BLaER1 treated with 17β-estradiol and CSF1 and Interleukin-3, amounts not matched to agents 10 nM and 100 nM (cell line): ENCODE measurements around the gene AHNAK2.
"Not testable (repeated sequence)": the region's sequence is repeated elsewhere in the genome, so short reads cannot be mapped to it uniquely, and the experiment has no call there.

Experiments
- H3K27ac ChIP-seq, 11 experiments: shearing (Covaris generic); formaldehyde crosslinking; 2 replicates each; pipeline ENCODE4 v1.8.1; 2022
- H3K27me3 ChIP-seq, 11 experiments: shearing (Covaris generic); formaldehyde crosslinking; 2 replicates each; pipeline ENCODE4 v1.8.1; 2022
- H3K36me3 ChIP-seq, 11 experiments: shearing (Covaris generic); formaldehyde crosslinking; 2 replicates each; pipeline ENCODE4 v1.8.1; 2022
- H3K4me1 ChIP-seq, 10 experiments: shearing (Covaris generic); formaldehyde crosslinking; 2 replicates each; pipeline ENCODE4 v1.8.1; 2022
- H3K4me2 ChIP-seq, 11 experiments: shearing (Covaris generic); formaldehyde crosslinking; 2 replicates each; pipeline ENCODE4 v1.8.1; 2022
- H3K4me3 ChIP-seq, 10 experiments: shearing (Covaris generic); formaldehyde crosslinking; 2 replicates each; pipeline ENCODE4 v1.8.1; 2022
- H3K9ac ChIP-seq, 11 experiments: shearing (Covaris generic); formaldehyde crosslinking; 2 replicates each; pipeline ENCODE4 v1.8.1; 2022
- H3K9me3 ChIP-seq, 11 experiments: shearing (Covaris generic); formaldehyde crosslinking; replicated peaks in 1 of 11; 2 replicates each; pipeline ENCODE4 v1.8.1; 2022
- H4K20me1 ChIP-seq, 11 experiments: shearing (Covaris generic); formaldehyde crosslinking; 2 replicates each; pipeline ENCODE4 v1.8.1; 2022
- Cebpa-rat ChIP-seq, 11 experiments: shearing (Covaris generic); IDR thresholded peaks; 2 replicates each; pipeline ENCODE4 v1.8.1; 2022

AHNAK2 gene

DNA sequence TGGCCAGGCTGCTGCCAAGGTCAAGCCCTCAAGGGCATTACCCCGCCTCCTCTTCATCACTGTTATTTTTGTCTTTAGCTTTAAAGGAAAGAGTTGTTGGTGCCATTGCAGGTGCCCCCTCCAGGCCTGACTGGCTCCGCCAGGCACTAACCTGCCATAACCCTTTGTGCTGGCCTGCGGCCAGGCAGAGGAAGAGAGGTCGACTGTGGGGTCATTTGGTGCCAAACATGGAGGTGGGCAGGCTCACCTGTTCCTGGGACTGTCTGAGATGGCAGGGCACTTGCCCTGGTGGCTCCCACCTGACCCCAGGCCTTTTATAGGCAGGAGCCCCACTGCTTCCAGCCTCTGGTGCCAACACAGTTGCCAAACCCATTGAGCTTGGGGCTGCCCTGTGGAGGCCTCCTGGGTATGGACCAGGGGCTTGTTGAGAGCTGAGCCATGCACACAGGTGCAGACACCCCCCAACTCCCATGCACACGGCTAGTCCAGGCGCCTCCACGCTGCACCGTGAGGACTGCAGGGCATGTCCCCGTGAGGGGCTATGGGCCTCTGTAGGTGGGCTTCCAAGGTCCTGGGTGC is 82.9 kb downstream of the AHNAK2 start:
- Histone ChIP-seq H3K9me3 (no peaks in the 10 kb centered on the region), H3K36me3 (no peaks in the 10 kb centered on the region), H3K4me3 (no peak overlapping the region), H3K27ac (no peak overlapping the region), H3K4me2 (peak overlapping the region; percentile 9 to 80 (median 54)), H3K27me3 (no peaks in the 10 kb centered on the region), H3K4me1 (peaks cover 15 to 53% (median 42%) of the 10 kb centered on the region in 10 experiments), H4K20me1 (peaks cover 0 to 28% (median 0%) of the 10 kb centered on the region in 11 experiments; a peak in 4 of 22 replicates), H3K9ac (peak overlapping the region in 1 of 11 experiments; percentile 5; a peak in 1 of 22 replicates)
- TF ChIP-seq Cebpa-rat (IDR thresholded peaks at IDR 0.05): no peak

GRCh38 chr14:104894331-104895206 is 83.6 kb downstream of the AHNAK2 start:
- peaks cover 15 to 53% (median 42%) of the 10 kb centered on the region in 10 experiments for H3K4me1 ChIP-seq
- H3K9me3 ChIP-seq: no peaks in the 10 kb centered on the region
- H4K20me1 ChIP-seq: peaks cover 0 to 28% (median 0%) of the 10 kb centered on the region in 11 experiments; a peak in 4 of 22 replicates

DNA sequence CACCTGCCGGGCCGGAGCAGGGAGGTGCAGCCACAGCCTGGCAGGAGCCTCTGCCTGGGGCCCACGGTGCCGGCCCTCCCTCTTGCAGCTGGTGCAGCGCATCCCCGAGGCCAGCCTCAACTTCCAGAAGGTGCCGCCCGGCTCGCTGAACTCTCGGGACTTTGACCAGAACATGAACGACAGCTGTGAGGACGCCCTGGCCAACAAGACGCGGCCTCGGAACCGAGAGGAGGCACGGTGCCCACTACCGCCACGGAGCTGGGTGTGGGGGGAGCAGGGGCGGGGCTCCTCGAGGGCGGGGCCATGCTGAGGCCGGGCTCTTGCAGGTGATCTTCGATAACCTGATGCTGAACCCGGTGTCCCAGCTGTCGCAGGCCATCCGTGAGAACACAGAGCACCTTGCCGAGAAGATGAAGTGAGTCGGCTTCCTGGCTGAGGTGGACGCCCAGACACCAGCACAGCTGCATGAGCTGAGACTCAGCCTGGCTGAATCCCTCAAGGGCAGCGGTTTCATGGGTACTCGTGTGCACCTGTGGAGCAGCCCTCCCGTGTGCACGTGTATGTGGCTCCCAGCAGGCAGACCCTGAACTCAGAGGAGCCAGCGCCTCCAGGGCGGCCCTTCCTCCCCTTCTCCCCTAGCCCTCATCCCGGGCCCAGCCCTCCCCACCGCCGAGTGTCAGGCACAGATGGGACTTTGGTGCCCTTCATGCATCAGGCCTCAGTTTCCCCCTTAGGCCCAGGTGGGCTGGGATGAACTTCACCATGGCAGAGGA is 84.6 kb downstream of the AHNAK2 start:
- Histone ChIP-seq H3K4me3 (no peak overlapping the region), H3K27me3 (no peaks in the 10 kb centered on the region), H3K9me3 (no peaks in the 10 kb centered on the region), H3K4me1 (peaks cover 15 to 48% (median 41%) of the 10 kb centered on the region in 10 experiments), H3K4me2 (peak overlapping the region in 10 of 11 experiments; percentile 16 to 80 (median 62); a peak in 16 of 22 replicates), H3K27ac (no peak overlapping the region), H4K20me1 (peaks cover 0 to 30% (median 0%) of the 10 kb centered on the region in 11 experiments; a peak in 4 of 22 replicates), H3K36me3 (no peaks in the 10 kb centered on the region; a peak in 2 of 22 replicates), H3K9ac (0 out of 22 replicates have a peak overlapping the region, but pooled peaks of 2 of the 11 experiments have one; percentile 7 to 22)
- TF ChIP-seq Cebpa-rat (IDR thresholded peaks at IDR 0.05): no peak

More at GRCh38 chr14:104894331-104895206, 83.6 kb downstream of the AHNAK2 start:
- Histone ChIP-seq H3K36me3 (no peaks in the 10 kb centered on the region), H3K9ac (peak overlapping the region in 3 of 11 experiments; percentile 2 to 22 (median 7); a peak in 2 of 22 replicates), H3K27me3 (no peaks in the 10 kb centered on the region), H3K27ac (no peak overlapping the region), H3K4me3 (no peak overlapping the region), H3K4me2 (peak overlapping the region; percentile 16 to 80 (median 54); a peak in 19 of 22 replicates)
- TF ChIP-seq Cebpa-rat (IDR thresholded peaks at IDR 0.05): no peak

GRCh38 chr14:104892531-104893434 is 85.4 kb downstream of the AHNAK2 start:
- Histone ChIP-seq H3K27me3 (no peaks in the 10 kb centered on the region), H3K9ac (no peak overlapping the region), H3K4me1 (peaks cover 15 to 48% (median 41%) of the 10 kb centered on the region in 10 experiments), H3K4me2 (peak overlapping the region in 6 of 11 experiments; percentile 54 to 80 (median 75); a peak in 10 of 22 replicates), H3K36me3 (peaks cover 0 to 4% (median 0%) of the 10 kb centered on the region in 11 experiments; a peak in 3 of 22 replicates), H3K27ac (no peak overlapping the region), H3K9me3 (no peaks in the 10 kb centered on the region), H3K4me3 (no peak overlapping the region), H4K20me1 (peaks cover 0 to 39% (median 0%) of the 10 kb centered on the region in 11 experiments; a peak in 5 of 22 replicates)
- no peak for TF ChIP-seq Cebpa-rat (IDR thresholded peaks at IDR 0.05)

- Histone ChIP-seq H4K20me1 (peaks cover 0 to 48% (median 0%) of the 10 kb centered on the region in 11 experiments; a peak in 5 of 22 replicates), H3K27ac (no peak overlapping the region), H3K4me3 (no peak overlapping the region), H3K27me3 (no peaks in the 10 kb centered on the region), H3K4me1 (peaks cover 15 to 43% (median 41%) of the 10 kb centered on the region in 10 experiments), H3K9me3 (no peaks in the 10 kb centered on the region), H3K9ac (no peak overlapping the region), H3K36me3 (peaks cover 0 to 13% (median 0%) of the 10 kb centered on the region in 11 experiments; a peak in 3 of 22 replicates), H3K4me2 (no peak overlapping the region)
- no peak for TF ChIP-seq Cebpa-rat (IDR thresholded peaks at IDR 0.05)
These were observed 86.3 kb downstream of the AHNAK2 start for GRCh38 chr14:104891664-104892530.

GRCh38 chr14:104891121-104891551 is 87.0 kb downstream of the AHNAK2 start:
- Histone ChIP-seq H3K4me3 (no peak overlapping the region), H3K27me3 (no peaks in the 10 kb centered on the region), H3K4me2 (no peak overlapping the region), H3K9ac (no peak overlapping the region), H3K36me3 (peaks cover 0 to 20% (median 0%) of the 10 kb centered on the region in 11 experiments; a peak in 4 of 22 replicates), H4K20me1 (peaks cover 0 to 55% (median 0%) of the 10 kb centered on the region in 11 experiments; a peak in 5 of 22 replicates), H3K4me1 (peaks cover 11 to 38% (median 37%) of the 10 kb centered on the region in 10 experiments), H3K9me3 (no peaks in the 10 kb centered on the region), H3K27ac (no peak overlapping the region)
- no peak for TF ChIP-seq Cebpa-rat (IDR thresholded peaks at IDR 0.05)

GRCh38 chr14:104890292-104890691 is 87.9 kb downstream of the AHNAK2 start:
- H3K4me3 ChIP-seq, H3K9ac ChIP-seq: not testable (repeated sequence)
- peaks cover 0 to 25% (median 0%) of the 10 kb centered on the region in 11 experiments; a peak in 4 of 22 replicates for H3K36me3 ChIP-seq

More at GRCh38 chr14:104890292-104890691, 87.9 kb downstream of the AHNAK2 start:
- H3K4me2 ChIP-seq, H3K27me3 ChIP-seq, H3K9me3 ChIP-seq, H3K27ac ChIP-seq: not testable (repeated sequence)
- H4K20me1 ChIP-seq: peaks cover 0 to 58% (median 0%) of the 10 kb centered on the region in 11 experiments; a peak in 6 of 22 replicates
- H3K4me1 ChIP-seq: peaks cover 3 to 32% (median 28%) of the 10 kb centered on the region in 10 experiments
